GM21367 (cell line): ENCODE results near the gene ATG13.
"Not testable (repeated sequence)": the region's sequence is repeated elsewhere in the genome, so short reads cannot be mapped to it uniquely, and the experiment has no call there.

Experiments used
- ATAC-seq: cut with Tn5 transposase; IDR thresholded peaks from one replicate; pipeline ENCODE4 v1.9.1; 2021; ENCODE audit not compliant: unreplicated experiment

ATG13 gene

GRCh38 chr11:46694607-46695006, 77.3 kb downstream of the ATG13 start:
- no peak for ATAC-seq

DNA sequence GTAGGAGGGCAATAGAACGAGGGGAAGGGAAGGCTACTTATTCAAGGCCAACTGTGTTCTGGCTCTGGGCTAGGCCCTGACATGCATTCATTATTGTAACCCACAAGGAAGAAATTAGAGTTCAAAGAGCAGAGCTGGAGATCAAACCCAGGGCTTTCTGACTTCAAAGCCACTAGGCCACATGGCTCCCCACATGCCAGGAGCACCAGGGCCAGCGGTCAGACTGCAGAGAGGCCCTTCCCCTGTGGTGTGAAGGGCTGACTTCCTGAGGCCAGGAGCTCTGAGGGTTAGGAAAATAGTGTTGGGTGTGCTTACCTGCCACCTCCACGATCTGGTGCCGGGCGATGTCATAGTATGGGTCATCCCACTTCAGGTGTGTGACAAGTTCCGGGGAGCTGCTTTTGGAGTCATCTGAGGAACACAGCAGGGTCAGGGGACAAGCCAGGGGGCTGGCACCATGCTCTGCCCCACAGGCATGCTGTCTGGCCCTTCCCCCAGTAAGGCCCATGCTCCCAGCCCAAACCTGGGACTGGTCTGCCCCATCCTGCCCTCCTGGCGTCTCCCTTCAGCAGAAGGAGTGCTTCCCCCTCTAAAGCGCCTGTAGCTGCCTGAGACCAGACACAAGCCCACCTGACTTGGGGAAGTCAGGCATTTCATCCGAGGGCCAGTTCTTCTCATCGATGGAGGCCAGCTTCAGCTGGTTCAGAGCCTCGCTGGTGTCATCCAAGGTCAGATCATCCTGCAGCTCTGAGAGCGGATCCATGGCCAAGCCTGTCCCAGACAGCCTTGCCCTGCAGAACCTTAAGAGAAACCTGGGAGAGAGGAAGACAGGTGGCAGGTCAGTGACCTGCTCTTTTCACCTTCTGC, 78.2 kb downstream of the ATG13 start:
- ATAC-seq, result no peak

DNA sequence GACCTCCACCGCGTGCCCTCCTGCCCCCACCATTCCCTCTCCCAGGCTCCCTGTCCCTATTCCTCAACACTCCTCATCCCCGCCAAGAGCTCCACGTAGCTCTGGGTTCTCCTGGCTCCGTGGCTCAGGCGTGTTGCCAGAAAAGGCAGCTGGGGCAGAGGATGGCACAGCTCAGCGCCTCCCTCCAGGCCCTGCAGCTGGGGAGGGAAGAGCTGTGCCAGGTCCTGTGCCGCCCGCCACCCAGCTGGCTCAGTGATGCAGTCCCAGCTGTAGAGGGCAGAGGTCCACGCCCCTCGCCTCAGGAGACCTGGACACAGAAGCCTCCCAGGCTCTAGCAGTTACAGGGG, 78.8 kb downstream of the ATG13 start:
- no peak for ATAC-seq

DNA sequence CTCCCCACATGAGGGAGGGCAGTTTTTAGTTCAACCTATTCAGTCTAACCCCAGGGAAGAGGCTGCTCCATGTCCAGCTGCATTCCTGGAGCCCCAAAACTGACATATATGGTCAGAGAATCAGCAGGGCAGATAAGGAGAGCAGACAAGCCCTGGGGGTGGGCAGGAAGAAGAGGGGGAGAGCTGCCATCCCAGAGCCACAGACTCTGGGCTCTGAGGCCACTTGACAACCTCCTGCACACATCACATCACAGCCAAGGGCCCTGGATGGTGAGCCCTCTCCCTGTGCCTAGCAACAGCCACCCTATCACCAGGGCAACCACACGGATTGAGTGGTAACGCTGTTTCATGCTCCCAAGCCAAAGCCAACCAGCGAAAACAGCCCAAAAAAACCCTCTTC, 80.0 kb downstream of the ATG13 start:
- ATAC-seq, result no peak

DNA sequence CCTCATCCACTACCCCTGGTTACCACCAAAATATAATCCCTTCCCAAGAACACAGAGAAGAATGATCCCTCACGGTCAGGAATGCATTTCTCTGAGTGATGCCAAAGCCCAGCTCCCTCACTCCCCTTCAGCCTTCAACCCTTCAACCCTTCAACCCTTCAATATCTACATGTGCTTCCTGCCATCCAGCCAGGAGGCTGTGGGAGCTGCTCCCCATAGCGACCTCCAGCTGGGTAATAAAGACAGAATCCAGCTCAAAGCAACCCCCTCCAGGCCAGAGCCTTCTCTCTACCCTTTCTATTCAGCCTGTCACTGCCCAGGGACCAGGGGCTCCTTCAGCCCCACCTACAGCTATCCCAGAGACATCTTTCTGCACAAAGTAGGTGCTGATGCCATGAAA, 80.4 kb downstream of the ATG13 start:
- no peak for ATAC-seq

DNA sequence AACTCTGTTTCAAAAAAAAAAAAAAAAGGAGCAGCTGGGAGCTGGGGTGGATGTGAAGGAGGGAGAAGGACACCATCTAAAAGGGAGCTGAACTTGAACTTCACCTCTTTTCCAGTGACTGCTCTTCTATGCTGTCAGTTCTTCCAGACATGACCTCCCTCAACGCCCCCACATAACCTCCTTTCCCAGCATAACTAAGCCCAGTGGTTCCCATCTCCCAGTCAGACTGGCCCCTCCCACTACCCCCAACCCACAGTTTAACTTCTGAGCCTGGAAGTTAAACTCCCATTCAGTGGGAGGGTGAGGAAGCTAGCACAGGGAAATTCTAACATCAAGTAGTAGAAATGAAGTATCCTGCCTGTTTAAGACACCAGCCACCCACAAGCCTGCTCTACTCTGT, 81.2 kb downstream of the ATG13 start:
- ATAC-seq, result no peak

DNA sequence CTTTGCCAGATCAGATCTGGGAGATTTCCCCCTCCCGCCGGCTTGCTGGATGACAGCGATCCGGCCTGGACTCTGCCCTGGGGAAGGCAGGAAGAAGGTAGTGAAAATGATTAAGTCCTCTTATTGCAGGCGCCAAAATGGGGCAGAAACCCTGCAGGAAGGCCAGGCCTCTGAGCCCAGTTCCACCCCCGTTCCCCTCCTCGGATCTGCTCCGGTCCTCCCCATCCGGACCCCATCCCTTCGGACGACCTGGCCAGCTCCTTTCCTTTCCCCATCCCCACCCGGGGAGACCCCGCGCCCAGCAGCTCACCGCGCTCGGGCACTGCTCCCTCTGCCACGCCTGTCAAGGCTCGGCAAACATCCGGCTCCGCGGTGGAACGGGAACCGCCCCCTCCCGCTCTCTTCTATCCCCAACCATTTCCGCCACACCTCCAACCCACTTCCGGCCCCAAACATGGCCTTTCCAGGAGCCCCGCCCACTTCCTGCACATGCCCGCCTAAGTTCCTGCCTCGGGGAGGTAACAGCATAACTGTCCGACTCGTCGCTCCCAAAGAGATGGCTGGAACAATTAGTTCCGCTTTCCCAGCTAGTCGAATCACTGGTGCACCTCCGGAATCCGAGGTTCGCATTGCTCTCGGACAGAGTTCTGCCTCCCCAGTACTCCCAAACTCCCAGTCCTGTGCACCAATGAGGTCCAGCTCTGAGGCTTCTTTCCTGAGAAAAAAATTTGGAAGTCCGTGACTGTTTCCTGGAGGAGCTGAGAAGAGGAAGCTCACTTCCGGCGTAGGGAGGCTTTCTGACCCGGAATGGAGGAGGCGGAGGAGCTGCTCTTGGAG, 83.1 kb downstream of the ATG13 start, which contains the start of the genes ARHGAP1 and ZNF408:
TSS of gene ARHGAP1 (minus strand) at position 379 of the 837 bp plus-strand sequence. CDS start 4,512 bp downstream, outside the sequence.
TSS of gene ZNF408 (plus strand) at position 791 of the 837 bp plus-strand sequence. CDS start at position 808, 17 bp downstream.
- peak; percentile 87 for ATAC-seq

DNA sequence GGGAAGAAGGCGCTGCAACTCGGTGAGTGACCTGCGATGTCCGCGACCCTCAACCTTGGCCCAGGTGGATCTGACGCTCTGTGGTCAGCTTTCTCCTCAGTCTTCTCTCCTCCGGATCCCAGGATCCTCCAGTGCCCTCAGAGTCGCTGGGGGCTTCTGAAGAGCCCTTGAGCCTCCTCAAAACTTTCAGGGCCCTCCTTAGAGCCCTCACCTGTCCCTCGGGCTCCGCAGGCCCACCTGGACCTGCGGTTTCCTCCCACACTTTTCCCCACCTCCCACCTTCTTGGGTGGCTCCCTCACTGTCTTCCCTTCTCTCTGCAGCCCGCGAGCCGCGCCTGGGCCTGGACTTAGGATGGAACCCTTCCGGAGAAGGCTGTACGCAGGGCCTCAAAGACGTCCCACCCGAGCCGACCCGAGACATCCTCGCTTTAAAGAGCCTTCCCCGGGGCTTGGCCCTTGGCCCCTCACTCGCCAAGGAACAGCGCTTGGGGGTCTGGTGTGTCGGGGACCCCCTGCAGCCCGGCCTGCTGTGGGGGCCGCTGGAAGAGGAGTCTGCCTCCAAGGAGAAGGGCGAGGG, 83.8 kb downstream of the ATG13 start:
- peak; percentile 3 for ATAC-seq

DNA sequence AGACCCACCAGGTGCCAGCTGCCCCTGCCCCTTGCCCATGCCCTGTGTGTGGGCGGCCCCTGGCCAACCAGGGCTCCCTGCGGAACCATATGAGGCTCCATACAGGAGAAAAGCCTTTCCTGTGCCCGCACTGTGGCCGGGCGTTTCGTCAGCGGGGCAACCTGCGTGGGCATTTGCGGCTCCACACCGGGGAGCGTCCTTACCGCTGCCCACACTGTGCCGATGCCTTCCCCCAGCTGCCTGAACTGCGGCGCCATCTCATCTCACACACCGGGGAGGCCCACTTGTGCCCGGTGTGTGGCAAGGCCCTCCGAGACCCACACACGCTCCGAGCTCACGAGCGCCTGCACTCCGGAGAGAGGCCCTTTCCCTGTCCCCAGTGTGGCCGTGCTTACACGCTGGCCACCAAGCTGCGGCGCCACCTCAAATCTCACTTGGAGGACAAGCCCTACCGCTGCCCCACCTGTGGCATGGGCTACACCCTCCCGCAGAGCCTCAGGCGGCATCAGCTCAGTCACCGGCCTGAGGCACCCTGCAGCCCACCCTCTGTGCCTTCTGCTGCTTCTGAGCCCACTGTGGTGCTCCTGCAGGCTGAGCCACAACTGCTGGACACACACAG, 87.8 kb downstream of the ATG13 start:
- no peak for ATAC-seq

- no peak for ATAC-seq
Observed at GRCh38 chr11:46706886-46707285, 89.5 kb downstream of the ATG13 start.

DNA sequence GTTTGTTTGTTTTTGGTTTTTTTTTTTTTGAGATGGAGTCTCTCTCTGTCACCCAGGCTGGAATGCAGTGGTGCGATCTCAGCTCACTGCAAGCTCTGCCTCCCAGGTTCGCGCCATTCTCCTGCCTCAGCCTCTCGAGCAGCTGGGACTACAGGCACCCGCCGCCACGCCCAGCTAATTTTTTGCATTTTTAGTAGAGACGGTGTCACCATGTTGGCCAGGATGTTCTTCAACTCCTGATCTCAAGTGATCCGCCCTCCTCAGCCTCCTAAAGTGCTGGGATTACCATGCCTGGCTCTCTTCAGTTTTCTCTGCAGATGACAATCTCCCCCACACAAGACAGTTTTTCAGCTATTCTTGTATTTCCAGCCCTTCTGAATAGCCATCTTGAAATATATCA, 92.0 kb downstream of the ATG13 start:
- ATAC-seq, result not testable (repeated sequence)

GRCh38 chr11:46710821-46711269, 93.5 kb downstream of the ATG13 start:
- ATAC-seq, result no peak

DNA sequence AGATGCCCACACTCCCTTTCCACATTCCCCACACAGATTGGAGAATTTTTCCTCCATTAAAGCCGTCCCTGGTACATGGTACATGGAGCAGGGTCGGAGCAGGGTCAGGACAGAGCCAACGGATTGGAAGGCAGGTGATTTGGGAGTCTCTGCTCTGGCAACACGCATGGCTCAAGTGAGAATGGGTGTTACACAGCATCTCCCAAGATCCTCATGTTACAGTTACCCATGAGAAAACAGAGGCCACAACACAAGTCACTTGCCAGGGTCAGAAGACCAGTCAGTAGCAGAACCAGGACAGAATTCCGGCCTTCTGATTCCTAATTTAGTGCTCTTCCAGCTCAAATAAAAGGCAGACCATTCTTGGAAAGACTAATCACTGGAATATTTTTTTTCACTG, 94.0 kb downstream of the ATG13 start:
- ATAC-seq, result no peak

GRCh38 chr11:46712874-46713576, 95.7 kb downstream of the ATG13 start:
- ATAC-seq, result no peak

DNA sequence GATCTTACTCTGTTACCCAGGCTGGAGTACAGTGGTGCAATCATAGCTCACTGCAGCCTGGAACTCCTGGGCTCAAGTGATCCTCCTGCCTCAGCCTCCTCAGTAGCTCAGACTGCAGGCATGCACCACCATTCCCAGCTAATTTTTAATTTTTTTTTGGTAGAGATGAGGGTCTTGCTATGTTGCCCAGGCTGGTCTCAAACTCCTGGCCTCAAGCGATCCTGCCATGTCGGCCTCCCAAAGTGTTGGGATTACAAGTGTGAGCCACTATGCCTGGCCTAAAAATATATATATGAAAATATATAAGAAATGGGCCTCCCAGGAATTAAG, 100.4 kb downstream of the ATG13 start:
- ATAC-seq, result not testable (repeated sequence)

DNA sequence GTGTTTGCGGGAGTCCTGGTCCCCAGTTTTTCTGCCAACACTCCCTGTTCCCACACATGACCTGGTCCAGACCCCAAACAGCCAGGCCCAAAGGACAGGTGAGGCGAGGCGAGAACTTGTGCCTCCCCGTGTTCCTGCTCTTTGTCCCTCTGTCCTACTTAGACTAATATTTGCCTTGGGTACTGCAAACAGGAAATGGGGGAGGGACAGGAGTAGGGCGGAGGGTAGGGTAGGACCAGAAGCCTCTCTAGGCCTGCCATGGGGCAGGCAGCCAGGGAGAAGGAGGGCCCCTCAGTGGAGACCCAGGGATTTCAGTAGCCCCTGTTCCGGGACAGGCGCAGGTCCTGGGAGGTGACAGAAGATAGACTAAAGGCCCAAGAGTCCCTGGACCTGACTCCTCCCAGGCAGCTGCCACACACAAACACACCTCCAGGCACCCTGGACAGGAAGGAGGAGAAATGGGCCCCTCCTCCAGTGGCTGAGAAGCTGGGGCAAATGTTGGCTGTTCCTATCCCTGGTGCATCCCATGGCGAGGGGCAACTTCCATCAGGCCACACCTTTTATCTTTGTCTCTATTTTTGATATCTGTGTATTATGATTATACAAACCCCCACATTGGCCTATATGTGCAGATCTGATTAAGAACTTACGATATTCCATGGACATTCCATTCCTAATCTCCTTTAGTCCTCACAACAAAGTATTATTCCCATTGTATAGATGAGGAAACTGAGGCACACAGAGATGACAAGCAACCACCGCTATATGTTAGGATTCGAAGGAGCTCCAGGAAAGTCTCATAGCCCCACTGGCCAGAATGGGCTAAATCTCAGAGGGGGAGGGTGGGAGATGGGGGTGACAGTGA, 101.0 kb downstream of the ATG13 start:
- no peak for ATAC-seq

GRCh38 chr11:46719048-46719542, 101.7 kb downstream of the ATG13 start, which contains the start of gene F2:
Gene F2 (plus strand): TSS chr11:46719213. CDS start chr11:46719236, 23 bp downstream.
- no peak for ATAC-seq

DNA sequence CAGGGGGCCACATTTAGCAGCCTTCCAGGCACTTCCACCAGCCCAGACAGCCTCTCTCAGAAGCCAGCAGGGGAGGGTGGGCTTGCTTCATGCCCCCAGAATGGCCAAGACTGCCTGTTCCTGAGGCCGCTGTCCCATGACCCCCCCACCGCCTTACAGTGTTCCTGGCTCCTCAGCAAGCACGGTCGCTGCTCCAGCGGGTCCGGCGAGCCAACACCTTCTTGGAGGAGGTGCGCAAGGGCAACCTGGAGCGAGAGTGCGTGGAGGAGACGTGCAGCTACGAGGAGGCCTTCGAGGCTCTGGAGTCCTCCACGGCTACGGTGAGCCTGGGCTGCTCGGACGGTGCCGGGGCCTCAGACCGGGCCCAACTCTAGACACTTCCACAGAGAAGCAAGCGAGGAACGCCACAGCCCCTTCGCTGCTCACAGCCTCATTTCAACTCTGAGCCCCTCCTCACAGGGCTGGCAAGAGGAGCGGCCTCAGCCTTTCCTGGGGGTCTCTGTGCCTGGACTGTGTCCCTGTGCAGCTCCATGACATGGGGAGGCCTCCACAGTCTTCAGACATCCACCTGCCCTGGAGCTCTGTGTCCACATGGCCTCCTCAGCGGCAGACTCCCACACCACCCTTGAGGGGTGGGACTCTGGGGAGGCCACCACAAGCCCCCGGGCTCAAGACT, 102.3 kb downstream of the ATG13 start:
- no peak for ATAC-seq

DNA sequence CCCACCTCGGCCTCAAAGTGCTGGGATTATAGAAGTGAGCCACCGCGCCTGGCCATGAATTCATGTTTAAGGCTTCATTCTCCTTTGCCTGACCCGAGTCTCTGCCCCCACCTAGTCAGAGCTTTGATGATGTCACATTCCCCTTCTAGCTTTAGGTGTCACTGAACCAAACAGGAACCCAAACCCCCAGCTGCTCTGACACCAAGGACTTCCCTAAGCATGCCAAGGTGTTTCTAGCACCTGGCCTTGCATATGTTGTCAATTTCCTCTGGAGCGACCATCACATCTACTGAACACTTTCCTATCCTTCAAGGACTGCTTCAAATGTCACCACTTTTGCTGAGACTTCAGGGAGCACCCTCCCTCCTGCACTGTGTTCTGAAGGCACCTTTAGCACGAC, 103.9 kb downstream of the ATG13 start:
- ATAC-seq, result no peak
